Loucy (cell line): ENCODE measurements around the gene ECE2.

ENCODE experiments used
- CTCF ChIP-seq: fragments of 200-600 bp; sonication (generic); conservative IDR thresholded peaks from 2 replicates; pipeline ENCODE4 v1.5.1; 2014; ENCODE audit warnings: mild to moderate bottlenecking, antibody characterized with exemption, low read length
- EZH2phosphoT487 ChIP-seq: fragments of 200-600 bp; IDR thresholded peaks from 2 replicates; pipeline ENCODE4 v1.6.1; 2018; ENCODE audit warnings: antibody characterized with exemption, mild to moderate bottlenecking, moderate library complexity, borderline replicate concordance

GRCh38 chr3:184333190-184333589 lies 57.4 kb downstream of the ECE2 start:
- TF ChIP-seq CTCF (no peak), EZH2phosphoT487 (no peak)
